Stimulated activated CD8-positive, alpha-beta memory T cell treated with anti-CD3 and anti-CD28 coated beads, Interleukin-4, amount 100 ng/mL, for 4 hours (primary cell): ENCODE results near the gene FRMD4B.
"Not testable (repeated sequence)": the region's sequence is repeated elsewhere in the genome, so short reads cannot be mapped to it uniquely, and the experiment has no call there.

Source experiments
- DNase-seq, 2 donors: peaks; one replicate each; pipeline ENCODE4 v3.0.0-alpha.2; 2020; ENCODE audit warnings: low read depth in 2 of 2, low spot score in 1 of 2

FRMD4B gene

GRCh38 chr3:69288161-69288895, 97.6 kb downstream of the FRMD4B start:
- DNase-seq: no peak

- DNase-seq: no peak
These were observed 101.8 kb downstream of the FRMD4B start for GRCh38 chr3:69283913-69284611.

GRCh38 chr3:69283496-69283895, 102.4 kb downstream of the FRMD4B start:
- no peak for DNase-seq

DNA sequence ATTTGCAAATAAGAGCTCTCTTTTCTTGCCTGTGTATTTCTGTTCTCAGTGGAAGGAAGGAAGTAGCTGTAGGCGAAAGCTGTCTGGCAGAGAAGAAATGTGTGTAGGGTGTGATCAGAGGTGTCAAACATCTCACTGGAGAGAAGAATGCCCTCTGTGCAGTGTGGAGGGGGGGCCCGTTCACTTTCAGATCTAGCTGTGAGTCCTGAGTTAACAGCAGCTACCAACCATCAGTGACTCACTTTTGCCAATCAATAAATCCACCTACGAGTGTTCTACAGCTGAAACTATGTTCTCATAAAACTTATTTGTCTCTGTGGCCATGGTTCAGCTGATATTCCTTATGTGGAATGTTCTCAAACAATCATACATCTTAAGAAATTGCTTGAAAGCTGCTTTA, 103.7 kb downstream of the FRMD4B start:
- peak; percentile 27 to 56 for DNase-seq

DNA sequence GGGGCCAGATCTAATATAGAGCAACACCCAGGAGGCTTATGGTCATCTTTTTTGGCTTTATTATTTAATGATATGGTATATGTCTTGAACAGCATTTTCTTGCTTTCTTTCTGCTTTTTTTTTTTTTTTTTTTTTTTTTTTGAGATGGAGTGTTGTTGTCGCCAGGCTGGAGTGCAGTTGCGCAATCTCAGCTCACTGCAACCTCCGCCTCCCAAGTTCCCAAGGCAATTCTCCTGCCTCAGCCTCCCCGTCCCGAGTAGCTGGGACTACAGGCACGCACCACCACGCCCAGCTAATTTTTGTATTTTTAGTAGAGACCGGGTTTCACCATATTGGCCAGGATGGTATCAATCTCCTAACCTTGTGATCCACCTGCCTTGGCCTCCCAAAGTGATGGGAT, 108.5 kb downstream of the FRMD4B start:
- DNase-seq: not testable (repeated sequence)

DNA sequence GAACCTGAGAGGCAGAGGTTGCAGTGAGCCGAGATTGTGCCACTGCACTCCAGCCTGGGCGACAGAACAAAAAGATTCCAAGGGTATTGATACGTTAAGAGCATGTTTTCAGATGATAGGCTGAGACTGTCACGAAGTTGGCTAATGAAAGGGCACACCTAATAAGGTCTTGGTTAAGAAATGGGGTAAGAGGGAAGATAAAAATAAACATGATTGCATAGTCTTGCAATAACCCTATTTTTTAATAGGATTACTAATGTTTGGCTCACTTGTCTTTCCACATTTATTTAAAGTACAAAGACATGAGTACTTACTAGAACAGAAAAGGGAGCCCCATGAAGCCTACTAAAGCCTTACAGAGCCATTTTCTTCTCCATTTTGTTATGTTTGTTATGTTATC, 109.0 kb downstream of the FRMD4B start:
- no peak for DNase-seq

DNA sequence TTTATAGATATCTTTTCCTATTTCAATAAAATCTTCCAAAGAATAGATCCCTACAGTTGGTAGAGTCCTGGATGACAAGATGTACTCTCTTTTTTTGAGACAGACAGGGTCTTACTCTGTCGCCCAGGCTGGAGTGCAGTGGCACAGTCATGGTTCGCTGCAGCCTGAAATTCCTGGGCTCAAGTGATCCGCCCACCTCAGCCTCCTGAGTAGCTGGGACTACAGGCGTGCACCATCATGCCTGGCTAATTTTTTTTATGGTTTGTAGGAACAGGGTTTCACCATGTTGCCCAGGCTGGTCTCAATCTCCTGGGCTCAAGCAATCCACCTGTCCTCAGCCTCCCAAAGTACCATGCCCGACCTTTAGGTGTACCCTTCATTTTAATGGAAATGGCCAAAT, 109.7 kb downstream of the FRMD4B start:
- DNase-seq: not testable (repeated sequence)

DNA sequence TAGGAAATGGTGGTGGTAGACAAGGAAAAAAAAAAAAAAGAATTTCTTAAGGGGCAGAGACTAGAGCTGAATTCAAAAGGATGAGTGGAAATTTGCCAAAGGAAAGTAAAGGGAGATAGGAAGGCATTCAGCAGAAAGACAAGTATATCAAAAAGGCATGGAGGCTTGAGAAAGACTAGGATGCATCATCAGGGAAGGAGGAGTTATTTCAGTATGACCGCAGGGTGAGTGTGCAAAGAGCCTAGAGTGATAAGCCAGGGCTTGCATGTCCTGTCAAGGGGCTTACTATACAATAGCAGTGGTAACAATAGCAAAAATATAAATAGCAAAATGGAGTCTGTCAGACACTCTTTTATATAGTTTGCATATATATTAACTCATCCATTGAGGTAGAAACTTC, 112.0 kb downstream of the FRMD4B start:
- DNase-seq: no peak

- no peak for DNase-seq
These were observed 113.3 kb downstream of the FRMD4B start for GRCh38 chr3:69272556-69272955.

- DNase-seq: no peak
These were observed 114.8 kb downstream of the FRMD4B start for GRCh38 chr3:69271098-69271497.

DNA sequence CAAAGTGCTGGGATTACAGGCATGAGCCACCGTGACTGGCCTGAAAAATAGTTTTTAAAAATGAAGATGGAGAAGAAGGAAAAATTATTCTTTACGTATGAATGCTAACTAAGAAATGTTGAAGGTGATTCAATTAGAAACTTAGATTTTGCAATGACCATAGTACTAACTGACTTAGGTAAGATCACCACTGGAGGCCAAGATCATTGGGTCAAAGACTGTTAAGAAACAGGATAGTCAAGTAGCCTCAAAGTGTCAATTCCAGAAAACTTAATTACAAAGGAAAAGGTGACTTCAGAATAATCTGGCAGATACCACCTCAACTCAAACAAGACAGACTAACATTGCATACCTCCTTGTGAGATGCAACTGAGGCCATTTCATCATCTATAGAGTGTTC, 119.3 kb downstream of the FRMD4B start:
- no peak for DNase-seq

GRCh38 chr3:69266071-69266470, 119.8 kb downstream of the FRMD4B start:
- not testable (repeated sequence) for DNase-seq

DNA sequence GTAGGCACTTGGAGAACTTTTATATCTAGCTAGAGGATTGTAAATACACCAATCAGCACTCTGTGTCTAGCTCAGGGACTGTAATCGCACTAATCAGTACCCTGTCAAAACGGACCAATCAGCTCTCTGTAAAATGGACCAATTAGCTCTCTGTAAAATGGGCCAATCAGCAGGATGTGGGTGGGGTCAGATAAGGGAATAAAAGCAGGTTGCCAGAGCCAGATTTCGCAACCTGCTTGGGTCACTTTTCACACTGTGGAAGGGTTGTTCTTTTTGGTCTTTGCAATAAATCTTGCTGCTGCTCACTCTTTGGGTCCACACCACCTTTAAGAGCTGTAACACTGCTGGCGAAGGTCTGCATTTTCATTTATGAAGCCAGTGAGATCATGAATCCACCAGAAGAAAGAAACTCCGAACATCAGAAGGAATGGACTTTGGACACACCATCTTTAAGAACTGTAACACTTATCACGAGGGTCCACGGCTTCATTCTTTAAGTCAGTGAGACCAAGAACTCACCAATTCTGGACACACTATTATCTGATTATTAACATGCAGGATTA, 125.0 kb downstream of the FRMD4B start:
- DNase-seq: not testable (repeated sequence)

- no peak for DNase-seq
These were observed 125.6 kb downstream of the FRMD4B start for GRCh38 chr3:69260216-69260787.

DNA sequence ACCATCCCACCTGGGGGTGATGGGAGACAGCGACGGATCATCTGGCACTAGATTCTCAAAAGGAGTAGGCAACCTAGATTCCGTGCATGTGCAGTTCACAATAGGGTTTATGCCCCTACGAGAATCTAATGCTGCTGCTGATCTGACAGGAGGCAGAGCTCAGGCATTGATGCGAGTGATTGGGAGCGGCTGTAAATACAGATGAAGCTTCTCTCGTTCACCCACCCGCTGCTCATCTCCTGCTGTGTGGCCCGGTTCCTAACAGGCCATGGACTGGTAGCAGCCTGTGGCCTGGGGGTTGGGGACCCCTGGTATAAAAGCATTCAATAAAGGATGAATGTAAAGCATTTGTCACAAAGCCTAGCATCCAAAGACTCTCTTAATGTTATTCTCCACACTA, 126.8 kb downstream of the FRMD4B start:
- no peak for DNase-seq

DNA sequence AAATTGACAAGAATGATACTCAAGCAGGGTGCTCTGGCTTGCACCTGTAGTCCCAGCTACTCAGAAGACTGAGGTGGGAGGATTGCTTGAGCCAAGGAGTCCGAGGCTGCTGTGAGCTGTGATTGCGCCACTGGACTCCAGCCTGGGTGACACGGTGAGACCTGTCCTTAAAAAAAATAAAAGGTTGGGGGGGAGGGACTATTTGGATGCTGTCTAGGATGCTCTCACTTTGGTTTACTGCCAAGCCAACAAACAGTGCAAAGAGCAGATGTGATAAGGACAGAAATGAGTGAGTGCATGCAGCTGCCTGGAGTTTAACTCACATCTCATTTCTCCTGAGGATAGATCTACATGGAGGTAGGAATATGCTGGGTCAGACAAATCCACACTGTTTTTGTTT, 130.0 kb downstream of the FRMD4B start:
- no peak for DNase-seq

DNA sequence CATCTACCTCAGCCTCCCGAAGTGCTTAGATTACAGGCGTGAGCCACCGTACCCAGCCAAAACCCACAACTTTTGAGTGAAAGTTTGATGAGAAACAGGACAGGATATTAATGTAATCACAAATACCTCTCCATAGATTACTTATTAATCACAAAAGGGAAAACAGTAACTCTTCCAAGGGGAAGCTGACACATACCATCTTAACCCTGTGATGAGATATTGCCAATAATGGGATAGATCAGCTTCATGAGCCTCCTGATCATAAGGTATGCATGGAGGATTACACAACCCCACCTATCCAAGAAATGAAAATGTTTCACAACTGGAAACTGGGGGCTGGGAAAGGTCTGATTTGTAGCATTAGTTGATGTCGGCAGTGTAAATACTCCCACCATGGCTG, 131.5 kb downstream of the FRMD4B start:
- no peak for DNase-seq

GRCh38 chr3:69252631-69253030, 133.3 kb downstream of the FRMD4B start:
- DNase-seq: no peak

DNA sequence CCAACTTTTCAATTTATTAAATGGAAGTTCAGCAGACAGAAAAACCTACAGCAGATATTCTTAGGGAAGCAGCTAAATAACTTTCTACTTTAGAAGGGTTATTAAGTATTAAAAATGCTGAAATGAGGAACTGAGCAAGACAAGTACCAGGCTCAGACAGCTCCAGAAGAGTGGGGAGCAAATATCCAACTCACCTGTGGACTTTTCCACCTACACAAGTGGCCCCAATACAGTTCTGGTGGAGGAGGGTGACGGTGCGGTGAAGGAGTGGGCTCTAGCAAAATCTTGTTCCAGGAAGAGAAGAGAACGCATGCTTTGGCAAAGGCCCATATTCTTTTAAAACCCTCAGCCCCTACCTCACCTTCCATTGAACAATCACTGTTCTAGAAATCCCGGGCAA, 133.7 kb downstream of the FRMD4B start:
- no peak for DNase-seq

- DNase-seq: no peak
These were observed 134.6 kb downstream of the FRMD4B start for GRCh38 chr3:69251078-69251805.

GRCh38 chr3:69250014-69250413, 135.9 kb downstream of the FRMD4B start:
- DNase-seq: peak in 1 of 2 donors; percentile 1
